Measurements from ENCODE around the gene ATP8B3.
A peak's percentile ranks its signal among the peaks of the same experiment; 100 is the strongest.

DNA sequence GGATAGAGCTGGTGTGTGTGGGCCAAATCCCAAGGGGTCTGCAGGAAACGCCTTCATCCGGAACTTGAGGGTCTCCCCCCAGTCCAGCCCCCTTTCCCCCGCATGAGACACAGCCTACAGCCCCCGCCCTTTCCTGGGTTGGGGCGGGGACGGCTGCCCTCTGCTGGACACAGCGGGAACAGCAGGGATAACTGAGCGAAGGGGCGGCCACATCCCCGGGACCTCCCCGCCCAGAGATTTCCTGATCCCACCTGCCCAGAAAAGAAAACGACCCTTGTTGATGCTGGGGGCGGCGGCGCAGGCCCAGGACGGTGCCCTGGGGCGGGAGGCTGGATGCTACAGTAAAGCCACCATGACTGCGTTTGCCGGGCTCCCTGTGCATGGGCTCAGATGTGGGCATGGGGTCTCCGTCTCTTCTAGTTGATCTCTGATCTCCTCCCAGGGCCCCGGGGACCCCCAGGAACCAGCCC is 44.6 kb downstream of the ATP8B3 start:
- TF ChIP-seq EP300 (IDR thresholded peaks at IDR 0.05; ENCODE audit: borderline replicate concordance), result no peak
- TF ChIP-seq TAF1 (IDR thresholded peaks at IDR 0.05; ENCODE audit: low read depth), result no peak
- peak; percentile 82 for TF ChIP-seq ZBTB7A (IDR thresholded peaks at IDR 0.05; ENCODE audit: low read depth)
- TF ChIP-seq, protein P1, sequence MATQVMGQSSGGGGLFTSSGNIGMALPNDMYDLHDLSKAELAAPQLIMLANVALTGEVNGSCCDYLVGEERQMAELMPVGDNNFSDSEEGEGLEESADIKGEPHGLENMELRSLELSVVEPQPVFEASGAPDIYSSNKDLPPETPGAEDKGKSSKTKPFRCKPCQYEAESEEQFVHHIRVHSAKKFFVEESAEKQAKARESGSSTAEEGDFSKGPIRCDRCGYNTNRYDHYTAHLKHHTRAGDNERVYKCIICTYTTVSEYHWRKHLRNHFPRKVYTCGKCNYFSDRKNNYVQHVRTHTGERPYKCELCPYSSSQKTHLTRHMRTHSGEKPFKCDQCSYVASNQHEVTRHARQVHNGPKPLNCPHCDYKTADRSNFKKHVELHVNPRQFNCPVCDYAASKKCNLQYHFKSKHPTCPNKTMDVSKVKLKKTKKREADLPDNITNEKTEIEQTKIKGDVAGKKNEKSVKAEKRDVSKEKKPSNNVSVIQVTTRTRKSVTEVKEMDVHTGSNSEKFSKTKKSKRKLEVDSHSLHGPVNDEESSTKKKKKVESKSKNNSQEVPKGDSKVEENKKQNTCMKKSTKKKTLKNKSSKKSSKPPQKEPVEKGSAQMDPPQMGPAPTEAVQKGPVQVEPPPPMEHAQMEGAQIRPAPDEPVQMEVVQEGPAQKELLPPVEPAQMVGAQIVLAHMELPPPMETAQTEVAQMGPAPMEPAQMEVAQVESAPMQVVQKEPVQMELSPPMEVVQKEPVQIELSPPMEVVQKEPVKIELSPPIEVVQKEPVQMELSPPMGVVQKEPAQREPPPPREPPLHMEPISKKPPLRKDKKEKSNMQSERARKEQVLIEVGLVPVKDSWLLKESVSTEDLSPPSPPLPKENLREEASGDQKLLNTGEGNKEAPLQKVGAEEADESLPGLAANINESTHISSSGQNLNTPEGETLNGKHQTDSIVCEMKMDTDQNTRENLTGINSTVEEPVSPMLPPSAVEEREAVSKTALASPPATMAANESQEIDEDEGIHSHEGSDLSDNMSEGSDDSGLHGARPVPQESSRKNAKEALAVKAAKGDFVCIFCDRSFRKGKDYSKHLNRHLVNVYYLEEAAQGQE (IDR thresholded peaks at IDR 0.05; ENCODE audit: low read depth), result no peak
- TF ChIP-seq EGR1 (IDR thresholded peaks at IDR 0.05), result 0 out of 2 replicates have a peak, but pooled peaks have one; percentile 18
- TF ChIP-seq FOXM1 (IDR thresholded peaks at IDR 0.05; ENCODE audit: borderline replicate concordance, low read depth), result no peak
- TF ChIP-seq, protein P2, sequence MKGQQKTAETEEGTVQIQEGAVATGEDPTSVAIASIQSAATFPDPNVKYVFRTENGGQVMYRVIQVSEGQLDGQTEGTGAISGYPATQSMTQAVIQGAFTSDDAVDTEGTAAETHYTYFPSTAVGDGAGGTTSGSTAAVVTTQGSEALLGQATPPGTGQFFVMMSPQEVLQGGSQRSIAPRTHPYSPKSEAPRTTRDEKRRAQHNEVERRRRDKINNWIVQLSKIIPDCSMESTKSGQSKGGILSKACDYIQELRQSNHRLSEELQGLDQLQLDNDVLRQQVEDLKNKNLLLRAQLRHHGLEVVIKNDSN (IDR thresholded peaks at IDR 0.05), result no peak
- TF ChIP-seq TCF12 (IDR thresholded peaks at IDR 0.05; ENCODE audit: low read depth), result no peak
- TF ChIP-seq, protein P3, sequence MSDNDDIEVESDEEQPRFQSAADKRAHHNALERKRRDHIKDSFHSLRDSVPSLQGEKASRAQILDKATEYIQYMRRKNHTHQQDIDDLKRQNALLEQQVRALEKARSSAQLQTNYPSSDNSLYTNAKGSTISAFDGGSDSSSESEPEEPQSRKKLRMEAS (IDR thresholded peaks at IDR 0.05), result no peak
- no peak for TF ChIP-seq TEAD4 (IDR thresholded peaks at IDR 0.05)
- TF ChIP-seq YY1 (IDR thresholded peaks at IDR 0.05; ENCODE audit: low read depth), result no peak
- TF ChIP-seq CREB1 (IDR thresholded peaks at IDR 0.05; ENCODE audit: low read depth), result no peak

All from Ishikawa (cell line).